CD4-positive, alpha-beta T cell treated with Interleukin-15 for 1 hour (primary cell): ENCODE results near the gene ACSM4.
A peak's percentile ranks its signal among the peaks of the same experiment; 100 is the strongest.

Source experiments
- DNase-seq: peaks from one replicate; pipeline ENCODE4 v3.0.0-alpha.2; 2020

ACSM4 gene

GRCh38 chr12:7339675-7340074, 35.8 kb downstream of the ACSM4 start:
- DNase-seq, result no peak

- DNase-seq, result no peak
Measured at GRCh38 chr12:7344833-7345606, 41.1 kb downstream of the ACSM4 start.

DNA sequence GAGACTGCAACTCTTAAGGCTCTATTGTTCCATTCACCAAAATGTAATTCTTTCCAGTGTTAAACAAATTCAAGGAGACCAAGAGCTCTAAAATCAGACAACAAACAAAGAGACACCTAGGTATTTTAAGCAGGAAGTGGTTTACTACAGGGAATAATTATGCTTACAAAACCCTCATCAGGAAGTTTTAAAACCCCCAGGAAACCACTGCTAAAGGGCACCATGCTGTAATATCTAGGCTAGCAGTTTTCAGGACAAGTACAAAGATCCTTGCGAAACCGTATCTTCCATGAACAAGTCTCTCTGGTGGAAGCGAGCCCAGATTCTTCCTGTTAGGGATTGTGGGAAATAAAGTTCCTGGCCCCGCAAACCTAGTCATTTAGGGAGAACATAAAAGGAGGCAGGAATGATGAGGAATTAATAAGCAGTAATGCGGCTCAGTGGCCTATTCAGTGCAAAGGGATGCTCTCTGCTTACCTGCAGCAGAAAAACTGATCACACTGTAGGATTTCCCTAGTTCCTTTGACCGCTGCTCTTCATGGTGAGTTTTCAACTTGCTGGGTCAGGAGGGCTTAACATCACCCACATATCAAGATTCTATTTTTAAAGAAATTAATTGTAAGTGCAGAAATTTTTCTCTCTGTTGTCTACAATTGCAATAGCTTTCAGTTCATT, 42.8 kb downstream of the ACSM4 start:
- no peak for DNase-seq

GRCh38 chr12:7349418-7349817, 45.5 kb downstream of the ACSM4 start:
- no peak for DNase-seq

DNA sequence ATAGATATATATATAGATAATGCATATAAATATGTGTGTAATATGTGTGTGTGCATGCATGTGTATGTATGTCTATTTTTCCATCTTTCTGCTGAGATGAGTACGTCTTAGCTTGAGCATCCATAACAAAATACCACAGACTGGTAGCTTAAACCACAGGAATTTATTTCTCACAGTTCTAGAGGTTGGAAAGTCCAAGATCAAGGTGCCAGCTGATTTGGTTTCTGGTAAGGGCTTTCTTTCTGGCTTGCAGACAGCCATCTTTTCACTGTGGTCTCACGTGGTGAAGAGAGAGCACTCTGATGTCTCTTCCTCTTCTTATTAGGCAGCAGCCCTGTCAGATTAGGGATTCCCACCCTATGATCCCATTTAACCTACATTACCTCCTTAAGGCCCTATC, 47.3 kb downstream of the ACSM4 start:
- DNase-seq, result no peak

DNA sequence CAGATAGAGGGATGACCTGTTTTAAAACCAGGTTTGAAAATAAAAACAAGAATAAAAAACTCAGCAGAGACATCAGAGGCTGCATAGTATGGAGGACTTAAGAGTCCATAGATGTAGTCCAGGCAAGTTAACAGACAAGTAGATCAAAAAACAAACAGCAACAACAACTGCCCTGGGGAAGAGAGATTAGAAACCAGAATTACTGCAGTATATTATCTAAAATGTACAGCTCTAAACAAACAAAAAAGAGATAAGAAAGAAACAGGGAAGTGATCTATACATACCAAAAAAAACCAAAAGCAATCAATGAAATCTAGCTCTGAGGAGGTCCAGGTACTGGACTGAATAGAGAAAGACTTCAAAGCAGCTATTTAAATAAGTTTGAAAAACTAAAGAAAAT, 48.8 kb downstream of the ACSM4 start:
- no peak for DNase-seq

DNA sequence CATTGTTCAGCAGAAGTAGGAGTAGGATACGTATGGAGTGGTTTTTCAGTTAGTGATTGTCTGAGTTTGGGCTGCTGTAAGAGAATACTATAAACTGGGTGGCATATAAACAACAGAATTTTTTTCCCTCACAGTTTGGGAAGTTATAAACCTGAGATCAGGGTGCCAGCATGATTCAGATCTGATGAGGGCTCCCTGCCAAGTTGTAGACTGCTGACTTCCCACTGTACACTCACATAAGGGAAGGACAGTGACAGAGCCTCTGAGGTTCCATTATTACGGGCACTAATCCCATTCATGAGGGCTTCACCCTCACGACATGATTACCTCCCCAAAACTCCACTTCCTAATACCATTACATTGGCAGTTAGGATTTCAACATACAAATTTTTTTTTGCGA, 50.7 kb downstream of the ACSM4 start:
- no peak for DNase-seq

GRCh38 chr12:7361265-7361664, 57.4 kb downstream of the ACSM4 start:
- DNase-seq, result no peak

GRCh38 chr12:7362734-7363133, 58.9 kb downstream of the ACSM4 start:
- no peak for DNase-seq

DNA sequence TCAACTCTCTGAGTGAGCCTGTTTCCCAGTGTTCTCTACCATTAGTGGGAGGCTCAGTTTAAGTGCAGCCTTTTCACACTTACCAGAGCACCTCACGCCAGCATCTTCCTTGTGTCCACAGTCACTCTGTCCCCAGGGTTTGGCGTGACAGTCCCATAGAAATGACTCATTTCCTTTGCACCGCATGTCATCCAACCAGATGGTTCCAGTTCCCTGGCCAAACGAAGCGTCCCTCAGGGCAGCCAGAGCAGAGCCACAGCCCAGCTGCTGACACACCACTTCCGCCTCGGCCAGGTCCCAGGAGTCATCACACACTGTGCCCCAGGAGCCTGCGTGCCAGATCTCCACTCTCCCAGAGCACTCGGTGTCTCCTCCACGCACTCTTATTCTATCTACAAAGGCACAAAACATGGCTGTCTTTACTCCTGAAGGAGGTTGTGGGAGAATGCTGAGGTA, 65.4 kb downstream of the ACSM4 start:
- no peak for DNase-seq

- DNase-seq, result no peak
Measured at GRCh38 chr12:7373226-7373625, 69.4 kb downstream of the ACSM4 start.

DNA sequence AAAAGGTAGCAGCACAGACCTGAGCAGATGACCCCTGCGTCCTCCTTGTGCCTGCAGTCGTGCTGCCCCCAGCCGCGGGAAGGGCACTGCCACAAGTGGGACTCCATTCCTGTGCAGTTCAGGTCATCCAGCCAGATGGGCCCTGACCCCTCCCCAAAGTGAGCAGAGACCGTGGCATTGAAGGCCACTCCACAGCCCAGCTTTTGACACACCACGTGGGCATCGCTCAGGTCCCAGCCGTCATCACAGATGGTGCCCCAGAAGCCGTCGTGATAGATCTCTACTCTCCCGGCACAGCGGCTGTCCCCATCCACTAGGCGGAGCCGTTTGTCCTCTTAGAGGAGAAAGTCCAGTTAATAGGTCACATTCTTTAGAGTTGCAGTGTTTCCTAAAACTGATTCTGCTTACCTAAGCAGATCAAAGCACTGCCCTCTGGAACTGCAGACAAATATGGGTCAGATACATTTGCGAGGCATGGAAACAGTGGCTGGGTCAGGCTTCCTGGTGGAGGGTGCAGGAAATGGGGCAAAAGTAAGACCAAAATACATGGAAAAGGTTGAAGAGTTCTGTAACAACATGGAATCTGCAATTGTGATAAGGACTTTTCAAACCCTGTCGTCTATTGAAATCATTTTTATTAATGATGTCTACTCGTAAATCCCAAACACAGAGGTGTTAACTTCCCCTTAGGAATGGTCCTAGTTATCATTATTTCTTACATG, 70.7 kb downstream of the ACSM4 start:
- DNase-seq, result peak; percentile 21

DNA sequence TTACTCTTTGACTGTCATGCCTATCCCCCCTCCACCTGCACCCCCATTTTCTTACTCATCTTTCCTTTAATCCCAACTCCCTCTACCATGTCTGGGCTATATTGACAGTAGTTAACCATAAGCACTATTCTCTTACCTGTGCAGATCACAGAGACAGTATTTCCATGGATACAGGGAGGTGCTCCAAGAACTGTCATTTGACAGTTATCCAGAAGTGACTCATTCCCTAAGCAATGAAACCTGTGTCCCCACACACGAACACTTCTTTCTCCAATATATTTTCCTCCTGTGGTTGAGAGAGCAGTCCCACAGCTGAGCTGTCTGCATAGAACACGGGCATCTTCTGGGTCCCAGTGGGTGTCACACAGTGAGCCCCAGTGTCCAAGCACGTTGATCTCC, 71.3 kb downstream of the ACSM4 start:
- DNase-seq, result no peak

DNA sequence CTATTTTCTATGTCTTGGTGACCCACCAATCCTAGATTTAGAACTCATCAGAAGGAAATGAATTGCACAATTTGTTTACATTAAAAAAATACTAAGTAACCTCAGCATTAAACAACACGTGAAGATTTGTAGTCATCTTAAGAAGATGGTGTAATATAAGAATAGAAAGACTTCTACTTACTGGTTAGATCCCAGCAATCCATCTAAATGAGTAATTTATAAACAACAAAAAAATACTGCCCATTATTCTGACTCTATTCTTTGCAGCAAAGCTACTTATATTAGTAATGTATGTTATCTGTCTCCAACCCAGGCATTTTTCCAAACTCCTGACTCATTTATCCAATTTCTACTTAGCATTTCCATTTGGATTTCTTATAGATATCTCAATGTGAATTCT, 72.3 kb downstream of the ACSM4 start:
- DNase-seq, result no peak
